ENCODE measurements around the gene CDH13. TPM values are rescaled to one million over a fixed set of nuclear protein-coding genes. Genes with fewer than 3 reads are reported as not detected.

The CDH13 gene
- total and polyA plus RNA-seq, 5 donors, result 20.7 to 123 (median 93.6) TPM

DNA sequence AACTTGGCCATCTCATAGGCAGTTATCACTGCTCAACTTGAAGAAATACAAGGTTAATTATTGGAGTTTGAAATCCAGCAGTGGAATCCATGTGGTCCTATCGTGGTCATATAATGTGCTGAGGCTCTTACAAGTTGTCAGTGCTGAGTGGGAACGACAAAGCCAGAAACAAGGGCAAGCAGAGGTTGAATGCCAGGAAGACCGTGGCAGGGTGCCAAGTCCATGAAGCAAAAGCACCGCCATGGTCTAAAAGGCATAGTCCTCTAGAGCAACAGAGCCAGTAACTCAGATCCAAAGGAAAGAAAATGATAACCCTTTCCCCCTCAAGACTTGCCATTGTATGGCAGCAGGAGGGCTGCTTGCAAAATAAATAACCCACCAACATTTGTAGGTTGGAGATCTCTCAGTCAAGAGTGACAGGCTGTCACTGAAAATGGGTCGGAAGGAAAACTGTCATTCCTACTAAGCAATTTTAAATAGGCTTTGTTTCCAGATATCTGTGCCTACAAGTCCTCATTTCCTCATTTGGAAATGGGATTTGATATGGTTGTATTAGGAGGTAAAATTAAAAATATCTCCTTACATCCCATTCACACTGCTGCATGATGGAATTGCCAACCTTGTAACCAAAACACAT is 1144.7 kb downstream of the CDH13 start:
- Histone ChIP-seq H3K27me3 (ENCODE audit: control insufficient read depth, insufficient read depth) (no peaks in the 10 kb centered on the region), H3K4me3 (ENCODE audit: low read length) (no peak overlapping the region), H3K27ac (ENCODE audit: low read length) (no peak overlapping the region), H3K4me1 (ENCODE audit: control insufficient read depth, insufficient read depth, low read length) (peaks cover 9% of the 10 kb centered on the region), H3K9me3 (ENCODE audit: control insufficient read depth, low read length) (no peaks in the 10 kb centered on the region)
- peak; percentile 73 to 87 (median 85) for DNase-seq
- ATAC-seq, result peak; percentile 73 to 83
- WGBS, result 30% methylated on average over 5 of the region's 5 CpGs
- intact Hi-C loops (cut with DNase I), result no loop called here

- intact Hi-C loops (cut with DNase I), result no loop called here
- no peak for ATAC-seq
- no peak overlapping the region for H3K27ac ChIP-seq (ENCODE audit: low read length)
Observed at GRCh38 chr16:83772806-83773205, 1146.0 kb downstream of the CDH13 start.

DNA sequence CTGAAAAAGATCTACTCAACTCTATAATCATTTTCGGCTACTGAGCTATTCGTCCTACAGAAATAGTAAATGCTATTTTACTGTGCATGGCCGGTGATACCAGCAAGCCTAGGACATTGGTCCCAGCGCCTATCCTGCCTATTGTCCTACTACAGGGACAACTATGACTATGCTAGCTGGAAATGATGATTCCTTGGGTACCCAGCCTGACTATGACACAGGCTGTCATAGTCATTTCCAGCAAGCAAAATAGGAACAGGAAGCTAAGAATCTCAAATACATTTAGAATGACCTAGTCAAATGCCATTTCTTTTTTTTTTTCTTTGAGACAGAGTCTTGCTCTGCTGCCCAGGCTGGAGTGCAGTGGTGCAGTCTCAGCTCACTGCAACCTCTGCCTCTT is 1147.3 kb downstream of the CDH13 start:
- DNase-seq, result no peak
- intact Hi-C loops (cut with DNase I), result no loop called here
- H3K27ac ChIP-seq (ENCODE audit: low read length), result no peak overlapping the region
- WGBS, result 93% methylated on average over 4 of the region's 4 CpGs
- H3K4me1 ChIP-seq (ENCODE audit: control insufficient read depth, insufficient read depth, low read length), result peaks cover 7% of the 10 kb centered on the region
- H3K4me3 ChIP-seq (ENCODE audit: low read length), result no peak overlapping the region
- H3K9me3 ChIP-seq (ENCODE audit: control insufficient read depth, low read length), result no peaks in the 10 kb centered on the region
- peak in 1 of 2 donors; percentile 27 for ATAC-seq
- no peaks in the 10 kb centered on the region for H3K27me3 ChIP-seq (ENCODE audit: control insufficient read depth, insufficient read depth)

More at GRCh38 chr16:83772806-83773205, 1146.0 kb downstream of the CDH13 start:
- peaks cover 9% of the 10 kb centered on the region for H3K4me1 ChIP-seq (ENCODE audit: control insufficient read depth, insufficient read depth, low read length)
- H3K27me3 ChIP-seq (ENCODE audit: control insufficient read depth, insufficient read depth), result no peaks in the 10 kb centered on the region
- WGBS, result 47% methylated on average over 1 of the region's 1 CpG
- no peak overlapping the region for H3K4me3 ChIP-seq (ENCODE audit: low read length)
- H3K9me3 ChIP-seq (ENCODE audit: control insufficient read depth, low read length), result no peaks in the 10 kb centered on the region
- no peak for DNase-seq

DNA sequence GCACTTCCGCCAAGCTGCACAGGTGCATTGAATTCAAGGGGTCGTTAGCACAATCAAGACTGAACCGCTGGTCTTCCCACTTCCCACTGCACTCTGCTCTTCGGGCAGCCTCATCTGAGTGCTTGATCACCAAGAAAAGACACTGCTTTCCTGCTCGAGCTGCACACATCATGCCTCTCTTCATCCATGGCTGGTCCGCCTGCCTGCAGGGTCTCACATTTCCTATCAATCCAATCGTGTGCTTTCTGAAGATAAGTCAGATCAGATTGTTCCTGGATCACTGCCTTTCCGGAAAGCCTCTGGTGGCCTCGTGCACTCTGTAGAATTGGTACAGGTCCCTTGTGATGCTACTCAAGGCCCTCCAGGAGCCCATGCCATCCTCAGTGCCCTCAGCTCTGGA is 1150.2 kb downstream of the CDH13 start:
- WGBS, result 85% methylated on average over 9 of the region's 9 CpGs
- Histone ChIP-seq H3K9me3 (ENCODE audit: control insufficient read depth, low read length) (no peaks in the 10 kb centered on the region), H3K27me3 (ENCODE audit: control insufficient read depth, insufficient read depth) (no peaks in the 10 kb centered on the region), H3K4me3 (ENCODE audit: low read length) (no peak overlapping the region), H3K4me1 (ENCODE audit: control insufficient read depth, insufficient read depth, low read length) (peaks cover 3% of the 10 kb centered on the region), H3K27ac (ENCODE audit: low read length) (no peak overlapping the region)
- ATAC-seq (no peak), DNase-seq (no peak)
- intact Hi-C loops (cut with DNase I), result no loop called here

DNA sequence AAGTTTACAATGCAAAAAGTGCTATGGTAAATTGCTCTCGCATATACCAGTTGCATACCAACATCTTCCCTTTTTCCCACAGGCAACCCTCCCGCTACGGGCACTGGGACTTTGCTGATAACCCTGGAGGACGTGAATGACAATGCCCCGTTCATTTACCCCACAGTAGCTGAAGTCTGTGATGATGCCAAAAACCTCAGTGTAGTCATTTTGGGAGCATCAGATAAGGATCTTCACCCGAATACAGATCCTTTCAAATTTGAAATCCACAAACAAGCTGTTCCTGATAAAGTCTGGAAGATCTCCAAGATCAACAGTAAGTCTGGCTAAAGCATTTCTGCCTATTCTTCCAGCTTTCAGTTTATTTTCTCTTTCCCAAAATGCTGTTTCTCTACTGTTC is 1153.1 kb downstream of the CDH13 start:
- H3K4me3 ChIP-seq (ENCODE audit: low read length), result no peak overlapping the region
- DNase-seq (no peak), ATAC-seq (peak; percentile 52 to 55)
- peaks cover 5% of the 10 kb centered on the region for H3K4me1 ChIP-seq (ENCODE audit: control insufficient read depth, insufficient read depth, low read length)
- 18% methylated on average over 6 of the region's 6 CpGs for WGBS
- intact Hi-C loops (cut with DNase I), result no loop called here
- H3K27ac ChIP-seq (ENCODE audit: low read length), result no peak overlapping the region
- H3K27me3 ChIP-seq (ENCODE audit: control insufficient read depth, insufficient read depth), result no peaks in the 10 kb centered on the region
- no peaks in the 10 kb centered on the region for H3K9me3 ChIP-seq (ENCODE audit: control insufficient read depth, low read length)

GRCh38 chr16:83785455-83785854 is 1158.7 kb downstream of the CDH13 start:
- DNase-seq, result no peak

DNA sequence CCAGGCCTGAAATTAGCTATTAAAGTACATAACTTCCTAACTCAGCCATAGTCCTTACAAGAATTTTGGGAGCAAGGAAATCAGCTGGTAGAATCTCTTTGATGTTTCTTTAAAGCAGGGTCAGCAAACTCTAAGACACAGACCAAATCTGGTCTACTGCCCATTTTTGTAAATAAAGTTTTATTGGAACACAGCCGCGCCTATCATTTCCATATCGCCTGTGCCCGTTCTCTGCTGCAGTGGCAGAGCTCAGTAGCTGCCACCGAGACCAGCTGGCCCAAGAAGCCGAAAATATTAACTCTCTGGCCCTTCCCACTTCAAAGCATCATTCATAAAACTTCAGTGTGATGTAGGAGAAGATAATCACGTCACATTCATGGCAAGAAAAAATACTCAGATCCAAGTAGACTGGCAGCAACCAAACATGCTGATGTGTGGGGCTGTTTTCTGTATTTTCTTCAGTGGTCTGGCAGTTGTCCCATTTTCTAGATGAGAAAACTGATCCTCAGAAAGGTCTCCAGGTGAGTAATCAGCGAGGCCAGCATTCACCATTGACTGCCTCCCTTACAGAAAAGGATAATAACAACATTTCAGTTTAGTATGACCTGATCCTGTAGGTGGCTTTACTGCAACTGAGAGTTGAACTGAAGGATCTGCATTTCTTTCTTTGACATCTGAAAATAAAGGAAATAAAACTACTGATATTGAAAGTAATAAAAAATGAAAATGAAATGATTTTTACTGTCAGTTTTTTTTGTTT is 1163.1 kb downstream of the CDH13 start:
- H3K4me1 ChIP-seq (ENCODE audit: control insufficient read depth, insufficient read depth, low read length), result no peaks in the 10 kb centered on the region
- ATAC-seq (no peak), DNase-seq (no peak)
- WGBS, result 90% methylated on average over 8 of the region's 8 CpGs
- H3K4me3 ChIP-seq (ENCODE audit: low read length), result no peak overlapping the region
- no peaks in the 10 kb centered on the region for H3K9me3 ChIP-seq (ENCODE audit: control insufficient read depth, low read length)
- no peaks in the 10 kb centered on the region for H3K27me3 ChIP-seq (ENCODE audit: control insufficient read depth, insufficient read depth)
- intact Hi-C loops (cut with DNase I), result no loop called here
- H3K27ac ChIP-seq (ENCODE audit: low read length), result no peak overlapping the region

More at GRCh38 chr16:83785455-83785854, 1158.7 kb downstream of the CDH13 start:
- Histone ChIP-seq H3K9me3 (ENCODE audit: control insufficient read depth, low read length) (no peaks in the 10 kb centered on the region), H3K4me1 (ENCODE audit: control insufficient read depth, insufficient read depth, low read length) (peaks cover 2% of the 10 kb centered on the region), H3K27ac (ENCODE audit: low read length) (no peak overlapping the region), H3K4me3 (ENCODE audit: low read length) (no peak overlapping the region), H3K27me3 (ENCODE audit: control insufficient read depth, insufficient read depth) (no peaks in the 10 kb centered on the region)
- 87% methylated on average over 2 of the region's 2 CpGs for WGBS
- intact Hi-C loops (cut with DNase I), result no loop called here
- no peak for ATAC-seq

DNA sequence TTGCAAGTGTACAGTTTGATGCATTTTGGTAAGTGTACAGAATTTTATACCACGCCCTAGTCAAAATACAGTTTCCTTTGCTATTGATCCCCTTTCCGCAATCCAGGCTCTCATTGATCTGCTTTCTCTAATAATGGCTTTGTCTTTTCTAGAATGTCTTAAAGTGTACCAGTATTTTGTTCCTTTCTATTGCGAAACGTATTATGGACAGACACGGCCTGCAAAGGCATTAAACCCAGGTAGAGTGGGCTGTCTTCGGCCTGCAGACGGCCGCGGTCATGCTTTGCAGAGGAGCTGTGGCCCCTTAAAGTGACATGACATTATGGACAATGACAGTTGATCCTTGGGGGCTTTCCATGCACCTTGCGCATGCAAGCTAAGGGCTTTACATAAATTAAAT is 1165.1 kb downstream of the CDH13 start:
- 96% methylated on average over 10 of the region's 10 CpGs for WGBS
- intact Hi-C loops (cut with DNase I), result no loop called here
- no peaks in the 10 kb centered on the region for H3K27me3 ChIP-seq (ENCODE audit: control insufficient read depth, insufficient read depth)
- DNase-seq (no peak), ATAC-seq (no peak)
- H3K4me3 ChIP-seq (ENCODE audit: low read length), result no peak overlapping the region
- no peaks in the 10 kb centered on the region for H3K4me1 ChIP-seq (ENCODE audit: control insufficient read depth, insufficient read depth, low read length)
- no peaks in the 10 kb centered on the region for H3K9me3 ChIP-seq (ENCODE audit: control insufficient read depth, low read length)
- H3K27ac ChIP-seq (ENCODE audit: low read length), result no peak overlapping the region

DNA sequence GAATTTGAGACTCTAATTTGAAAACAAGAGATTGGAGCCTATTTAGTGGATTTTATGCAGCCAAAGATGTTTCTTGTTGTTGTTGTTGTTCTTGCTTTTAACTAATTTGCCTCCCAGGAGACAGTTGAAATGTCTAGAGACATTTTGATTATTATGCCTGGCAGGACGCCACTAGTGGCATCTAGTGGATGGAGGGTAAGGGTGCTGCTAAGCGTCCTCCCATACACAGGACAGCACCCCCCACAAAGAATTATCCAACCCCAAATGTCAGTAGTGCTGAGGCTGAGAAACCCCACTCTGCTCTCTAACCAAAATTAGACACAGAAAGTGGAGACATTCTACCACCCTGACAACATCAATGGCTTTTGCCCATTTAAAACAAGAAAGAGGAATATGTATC is 1165.6 kb downstream of the CDH13 start:
- no peak for ATAC-seq

GRCh38 chr16:83793179-83793578 is 1166.4 kb downstream of the CDH13 start:
- no peak overlapping the region for H3K4me3 ChIP-seq (ENCODE audit: low read length)
- no peaks in the 10 kb centered on the region for H3K9me3 ChIP-seq (ENCODE audit: control insufficient read depth, low read length)
- DNase-seq, result no peak
- H3K27me3 ChIP-seq (ENCODE audit: control insufficient read depth, insufficient read depth), result no peaks in the 10 kb centered on the region
- H3K4me1 ChIP-seq (ENCODE audit: control insufficient read depth, insufficient read depth, low read length), result no peaks in the 10 kb centered on the region
- WGBS, result 71% methylated on average over 9 of the region's 9 CpGs
- H3K27ac ChIP-seq (ENCODE audit: low read length), result no peak overlapping the region
- intact Hi-C loops (cut with DNase I), result no loop called here
- ATAC-seq, result no peak

More for the DNA sequence above, 1165.6 kb downstream of the CDH13 start:
- Histone ChIP-seq H3K4me3 (ENCODE audit: low read length) (no peak overlapping the region), H3K27ac (ENCODE audit: low read length) (no peak overlapping the region), H3K4me1 (ENCODE audit: control insufficient read depth, insufficient read depth, low read length) (no peaks in the 10 kb centered on the region), H3K27me3 (ENCODE audit: control insufficient read depth, insufficient read depth) (no peaks in the 10 kb centered on the region), H3K9me3 (ENCODE audit: control insufficient read depth, low read length) (no peaks in the 10 kb centered on the region)
- WGBS, result 81% methylated on average over 2 of the region's 2 CpGs
- intact Hi-C loops (cut with DNase I), result no loop called here
- no peak for DNase-seq

DNA sequence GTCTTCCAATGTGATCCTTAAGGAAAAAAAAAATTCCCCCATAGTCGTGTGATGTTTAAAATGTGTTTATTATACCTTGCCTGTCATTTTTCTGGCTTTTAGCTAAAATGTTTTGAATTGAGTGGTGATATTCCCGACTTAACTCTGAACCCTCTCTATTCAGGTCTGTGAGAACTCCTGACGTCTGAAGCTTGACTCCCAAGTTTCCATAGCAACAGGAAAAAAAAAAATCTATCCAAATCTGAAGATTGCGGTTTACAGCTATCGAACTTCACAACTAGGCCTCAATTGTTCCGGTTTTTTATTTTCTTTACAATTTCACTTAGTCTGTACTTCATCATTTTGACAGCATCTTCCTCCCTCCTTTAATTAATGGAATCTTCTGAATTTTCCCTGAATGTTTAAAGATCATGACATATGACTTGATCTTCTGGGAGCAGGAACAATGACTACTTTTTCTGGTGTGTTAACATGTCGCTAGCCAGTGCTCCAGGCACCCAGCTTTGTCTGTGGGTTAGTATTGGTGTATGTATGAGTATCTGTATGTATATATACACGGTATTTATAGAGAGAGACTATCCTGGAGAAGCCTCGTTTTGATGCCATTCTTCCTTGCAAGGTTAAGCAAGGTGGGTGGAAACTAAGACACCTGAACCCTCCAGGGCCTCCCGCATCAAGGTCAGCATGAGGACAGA is 1168.2 kb downstream of the CDH13 start:
- no peaks in the 10 kb centered on the region for H3K9me3 ChIP-seq (ENCODE audit: control insufficient read depth, low read length)
- intact Hi-C loops (cut with DNase I), result no loop called here
- DNase-seq (no peak), ATAC-seq (no peak)
- no peaks in the 10 kb centered on the region for H3K27me3 ChIP-seq (ENCODE audit: control insufficient read depth, insufficient read depth)
- no peak overlapping the region for H3K27ac ChIP-seq (ENCODE audit: low read length)
- H3K4me3 ChIP-seq (ENCODE audit: low read length), result no peak overlapping the region
- H3K4me1 ChIP-seq (ENCODE audit: control insufficient read depth, insufficient read depth, low read length), result no peaks in the 10 kb centered on the region
- WGBS, result 72% methylated on average over 10 of the region's 10 CpGs
